ENCODE measurements around the gene C4orf50. TPM values are rescaled to one million over a fixed set of nuclear protein-coding genes. Genes with fewer than 3 reads are reported as not detected.

C4orf50 gene
- total RNA-seq, 1 donor from 2014 or later = not detected

DNA sequence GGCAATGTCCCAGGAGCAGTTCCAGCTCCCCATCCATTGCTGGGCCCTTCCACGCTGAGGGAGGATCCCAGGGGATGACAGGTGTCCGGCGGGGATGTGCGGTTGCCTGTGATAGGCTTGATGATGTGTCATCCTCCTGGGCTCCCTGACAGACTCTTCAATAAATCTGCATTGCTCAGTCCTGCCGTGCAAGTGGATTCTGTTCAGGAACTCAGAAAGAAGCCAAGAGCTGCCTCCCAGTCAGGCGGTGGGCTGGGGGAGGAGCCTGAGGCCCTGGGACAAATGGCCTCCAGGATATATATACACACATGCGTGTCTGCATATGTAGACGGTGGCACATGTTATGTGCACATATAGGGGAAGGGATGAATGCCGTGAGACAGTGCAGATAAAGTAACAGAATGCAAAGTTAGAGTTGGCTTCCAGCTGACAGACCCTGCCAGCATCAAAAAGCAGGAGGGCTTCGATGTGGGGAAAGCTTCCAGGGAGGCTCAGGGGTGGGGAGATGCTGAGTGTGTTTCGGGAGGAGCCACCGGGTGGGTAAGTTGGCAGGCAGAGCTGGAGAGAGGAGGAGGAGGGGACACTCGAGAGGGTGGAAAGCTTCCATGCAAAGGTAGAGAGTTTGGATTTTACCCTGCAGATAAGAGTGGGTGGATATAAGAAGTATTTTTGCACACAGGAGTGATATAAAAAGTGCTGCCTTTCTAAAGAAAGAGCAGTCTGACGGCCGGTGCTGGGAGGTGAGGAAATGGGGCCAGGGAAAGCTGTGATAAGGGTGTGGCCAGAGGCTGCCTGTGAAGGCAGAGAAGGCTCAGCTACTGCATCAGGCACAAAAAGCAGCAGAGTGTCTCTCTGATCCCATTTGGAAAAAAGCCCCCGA, 96.9 kb downstream of the C4orf50 start:
- intact Hi-C loops (cut with DNase I) = no loop called here
- DNase-seq = no peak
- no peak for ATAC-seq (ENCODE audit: poor library complexity)

- DNase-seq = no peak
- intact Hi-C loops (cut with DNase I) = no loop called here
Measured at GRCh38 chr4:5919571-5919970, 98.7 kb downstream of the C4orf50 start.

DNA sequence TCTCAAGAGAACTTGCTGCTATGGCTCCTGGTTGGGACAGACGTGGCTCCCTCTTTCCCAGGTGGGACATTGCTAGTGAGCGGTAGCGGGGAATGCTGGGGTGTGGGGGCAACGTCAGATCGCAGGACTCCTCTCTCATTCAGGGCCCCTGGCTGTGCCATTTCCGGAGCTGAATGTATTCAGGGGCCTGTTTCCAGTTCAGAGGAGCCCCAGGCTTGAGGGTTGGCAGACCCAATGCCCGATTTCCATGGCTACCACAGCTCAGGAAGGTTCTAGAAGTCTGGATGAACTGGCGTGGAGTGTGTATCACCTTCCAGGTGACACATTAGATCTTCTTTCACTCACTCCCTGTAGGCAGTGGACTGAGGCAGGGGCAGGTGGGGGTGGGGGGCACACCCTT, 99.2 kb downstream of the C4orf50 start:
- DNase-seq = no peak
- no peak for ATAC-seq (ENCODE audit: poor library complexity)
- intact Hi-C loops (cut with DNase I) = no loop called here

More at GRCh38 chr4:5919571-5919970, 98.7 kb downstream of the C4orf50 start:
- ATAC-seq (ENCODE audit: poor library complexity) = no peak

GRCh38 chr4:5918331-5918985, 99.8 kb downstream of the C4orf50 start:
- no peak for ATAC-seq (ENCODE audit: poor library complexity)
- no peak for DNase-seq
- intact Hi-C loops (cut with DNase I) = no loop called here

GRCh38 chr4:5917672-5918071, 100.6 kb downstream of the C4orf50 start:
- intact Hi-C loops (cut with DNase I) = no loop called here
- DNase-seq = no peak
- no peak for ATAC-seq (ENCODE audit: poor library complexity)

DNA sequence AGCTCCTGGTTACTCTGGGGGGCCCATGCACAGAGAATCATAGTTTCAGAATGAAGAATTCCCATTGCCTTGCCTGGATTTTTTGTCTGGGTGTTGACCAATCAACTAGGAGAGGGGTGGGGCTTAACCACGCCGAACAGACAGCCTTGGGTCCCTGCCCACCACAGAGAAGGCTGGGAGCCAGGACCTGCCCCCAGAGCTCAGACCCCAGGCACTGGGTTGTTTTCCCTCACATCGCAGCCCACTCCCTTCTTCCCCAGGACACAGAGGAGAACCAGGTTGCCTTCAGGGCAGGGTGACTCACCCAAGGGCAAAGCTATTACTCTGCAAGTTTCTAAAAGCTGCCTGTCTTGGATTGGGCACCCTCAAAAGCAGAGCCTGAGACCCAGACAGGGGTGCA, 102.0 kb downstream of the C4orf50 start:
- intact Hi-C loops (cut with DNase I) = no loop called here
- no peak for ATAC-seq (ENCODE audit: poor library complexity)
- DNase-seq = no peak

- intact Hi-C loops (cut with DNase I) = no loop called here
- DNase-seq = no peak
- no peak for ATAC-seq (ENCODE audit: poor library complexity)
Measured at GRCh38 chr4:5913454-5913853, 104.8 kb downstream of the C4orf50 start.

DNA sequence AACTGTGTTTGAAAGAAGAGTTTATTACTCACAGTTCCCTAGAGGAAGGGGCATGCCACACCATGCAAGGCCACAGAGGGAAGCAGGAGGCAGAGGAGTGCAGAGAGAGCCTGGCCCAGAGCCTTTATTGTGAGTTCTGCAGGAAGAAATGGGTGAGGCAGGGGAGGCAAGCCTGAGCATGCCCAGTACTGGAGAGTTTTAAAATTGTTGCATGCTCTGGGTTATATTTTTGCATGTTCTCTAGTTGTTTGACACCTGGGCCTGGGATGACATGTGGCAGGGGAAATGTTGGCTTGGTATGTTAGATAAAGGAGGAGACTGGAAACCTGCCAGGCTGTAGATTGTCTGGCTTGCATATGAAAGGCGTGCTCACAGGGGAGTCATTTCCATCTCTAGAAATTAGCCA, 105.6 kb downstream of the C4orf50 start:
- DNase-seq (no peak), ATAC-seq (ENCODE audit: poor library complexity) (no peak)
- intact Hi-C loops (cut with DNase I) = no loop called here

- no peak for ATAC-seq (ENCODE audit: poor library complexity)
- intact Hi-C loops (cut with DNase I) = no loop called here
- no peak for DNase-seq
Measured at GRCh38 chr4:5908876-5909427, 109.3 kb downstream of the C4orf50 start.

- intact Hi-C loops (cut with DNase I) = no loop called here
Measured at GRCh38 chr4:5906191-5906590, 112.0 kb downstream of the C4orf50 start.

DNA sequence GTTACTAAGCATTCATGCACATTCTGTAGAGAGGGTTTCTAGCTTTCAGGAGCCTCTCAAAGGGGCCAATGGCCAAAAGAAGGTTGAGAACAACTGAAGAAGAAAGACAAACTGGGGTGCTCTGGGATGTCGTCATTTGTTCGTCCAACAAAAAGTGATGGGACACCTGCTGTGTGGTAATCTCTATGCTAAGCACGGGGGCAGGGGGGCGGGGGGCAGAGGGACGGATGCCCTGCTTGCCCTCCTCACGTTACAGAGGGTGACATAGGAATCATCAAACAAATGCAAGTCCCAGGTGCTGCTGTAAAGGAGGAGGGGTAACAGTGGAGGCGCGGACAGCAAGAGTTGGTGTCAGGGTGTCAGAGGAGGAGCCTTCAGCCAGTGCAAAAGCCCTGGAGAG, 112.5 kb downstream of the C4orf50 start:
- DNase-seq (no peak), ATAC-seq (ENCODE audit: poor library complexity) (no peak)
- intact Hi-C loops (cut with DNase I) = no loop called here

More at GRCh38 chr4:5906191-5906590, 112.0 kb downstream of the C4orf50 start:
- DNase-seq = no peak
- no peak for ATAC-seq (ENCODE audit: poor library complexity)

- DNase-seq (no peak), ATAC-seq (ENCODE audit: poor library complexity) (peak; percentile 52)
- intact Hi-C loops (cut with DNase I) = no loop called here
Measured at GRCh38 chr4:5900844-5901243, 117.4 kb downstream of the C4orf50 start.

- no peak for ATAC-seq (ENCODE audit: poor library complexity)
Measured at GRCh38 chr4:5899881-5900280, 118.3 kb downstream of the C4orf50 start.

DNA sequence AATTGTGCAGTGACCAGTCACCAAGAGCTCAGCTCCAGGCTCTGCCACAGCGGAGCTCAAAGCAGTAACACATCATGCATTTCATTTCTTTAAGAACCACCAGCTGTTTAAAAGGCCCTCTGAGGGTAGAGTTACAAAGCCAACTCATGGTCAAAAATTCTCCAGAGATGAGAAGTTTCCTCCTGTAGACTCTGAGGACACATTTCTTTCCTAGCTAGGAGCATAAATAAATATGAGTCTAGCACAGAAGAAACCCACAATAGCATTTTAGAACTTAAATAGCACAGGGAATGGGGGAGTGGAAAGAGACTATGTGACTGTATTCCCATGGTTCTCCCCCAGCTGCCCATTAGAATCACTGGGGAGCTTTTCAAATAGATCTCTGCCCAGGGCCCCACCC, 118.8 kb downstream of the C4orf50 start:
- intact Hi-C loops (cut with DNase I) = no loop called here
- no peak for DNase-seq
- ATAC-seq (ENCODE audit: poor library complexity) = no peak

More at GRCh38 chr4:5899881-5900280, 118.3 kb downstream of the C4orf50 start:
- intact Hi-C loops (cut with DNase I) = no loop called here
- no peak for DNase-seq

- ATAC-seq (ENCODE audit: poor library complexity) = no peak
- intact Hi-C loops (cut with DNase I) = no loop called here
- no peak for DNase-seq
Measured at GRCh38 chr4:5897674-5898073, 120.6 kb downstream of the C4orf50 start.

DNA sequence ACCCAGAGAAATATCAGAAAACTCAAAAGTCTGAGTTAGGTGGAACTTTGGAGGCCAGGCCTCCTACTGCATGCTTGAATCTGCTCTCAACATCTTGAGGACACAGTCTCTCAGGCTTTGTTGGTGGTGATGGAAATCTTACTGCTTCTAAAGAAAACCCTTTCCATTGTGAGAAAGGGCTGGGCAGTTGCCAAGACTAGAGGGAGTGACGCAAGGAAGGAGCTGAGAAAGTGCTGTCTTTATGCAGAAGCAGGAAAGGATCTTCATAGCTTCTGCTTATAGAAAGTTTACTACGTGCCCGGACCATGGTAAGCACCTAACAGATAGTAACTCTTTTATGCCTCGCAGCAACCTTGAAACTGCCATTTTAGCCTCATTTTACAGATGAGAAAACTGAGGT, 122.9 kb downstream of the C4orf50 start:
- intact Hi-C loops (cut with DNase I) = no loop called here
- no peak for ATAC-seq (ENCODE audit: poor library complexity)

DNA sequence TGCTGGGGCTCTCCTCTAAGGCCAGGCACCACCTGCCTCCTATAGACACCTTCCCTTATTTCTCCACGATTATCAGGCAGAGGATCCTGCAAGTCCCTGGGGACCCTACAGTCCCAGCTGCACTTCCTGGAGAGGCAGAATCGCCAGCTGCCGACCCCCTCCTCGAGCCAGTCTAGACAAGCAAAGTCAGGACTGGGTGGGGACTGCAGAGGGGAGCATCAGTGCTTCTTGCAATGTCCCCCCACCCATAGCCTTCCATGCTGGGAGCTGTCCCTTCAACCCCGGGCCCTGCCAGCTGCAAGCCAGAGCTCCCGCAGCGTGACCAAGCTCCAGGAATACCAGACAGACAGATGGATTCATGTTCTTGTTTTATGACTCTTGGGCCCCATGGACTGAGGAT, 124.0 kb downstream of the C4orf50 start:
- intact Hi-C loops (cut with DNase I) = no loop called here
- DNase-seq = no peak
- no peak for ATAC-seq (ENCODE audit: poor library complexity)

More for the DNA sequence above, 122.9 kb downstream of the C4orf50 start:
- no peak for DNase-seq

DNA sequence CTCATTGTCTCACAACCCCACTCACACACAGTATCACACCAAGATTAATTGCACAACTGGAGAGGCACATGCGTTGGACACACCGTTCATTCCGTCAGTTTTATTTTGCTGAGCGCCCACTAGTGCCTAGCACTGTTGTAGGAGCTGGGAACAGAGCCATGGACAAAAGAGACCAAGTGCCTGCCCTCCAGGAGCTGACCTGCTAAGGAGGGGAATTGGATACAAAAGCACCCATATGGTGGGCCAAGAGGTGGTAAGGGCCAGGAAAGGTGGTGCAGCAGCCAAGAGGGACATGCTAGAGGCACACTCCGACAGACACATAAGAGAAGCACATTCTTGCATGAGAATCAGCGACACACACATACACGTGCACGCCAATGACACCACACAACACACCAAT, 124.6 kb downstream of the C4orf50 start:
- intact Hi-C loops (cut with DNase I) = no loop called here

GRCh38 chr4:5893004-5893580, 125.1 kb downstream of the C4orf50 start, which contains the start of gene CRMP1:
CRMP1 (minus strand) TSS chr4:5893086; CDS start chr4:5892969, 117 bp downstream.
- peak; percentile 66 for ATAC-seq (ENCODE audit: poor library complexity)
- intact Hi-C loops (cut with DNase I) = no loop called here
- no peak for DNase-seq

More for the DNA sequence above, 124.6 kb downstream of the C4orf50 start:
- no peak for ATAC-seq (ENCODE audit: poor library complexity)
- DNase-seq = no peak

All from Right ventricle myocardium superior (tissue), 1 donor.